Aortic smooth muscle cell (primary cell): ENCODE measurements around the gene BARX1. TPM values are rescaled to one million over a fixed set of nuclear protein-coding genes. Genes with fewer than 3 reads are reported as not detected.

ENCODE experiments used
- total RNA-seq: library from RNA; depleted of rRNA; stranded (reverse); fragments of >200 nt; gene quantifications from 2 replicates; pipeline ENCODE4 v1.2.3, GENCODE V29; 2014

Gene BARX1
- not detected in 2 replicates for total RNA-seq

GRCh38 chr9:93955111-93955980 lies at the start of gene BARX1:
BARX1 (minus strand) TSS chr9:93955355; CDS start chr9:93955146, 209 bp downstream.

Other genes with a start within 250 kb of the BARX1 start
- gene PTPDC1, start 129.1 kb upstream of the BARX1 start, total RNA-seq: 6.5 TPM in 2 replicates